Ecto neural progenitor cell (in vitro differentiated cells): Measurements from ENCODE around the gene GLTPD2.
"Not testable (repeated sequence)": the region's sequence is repeated elsewhere in the genome, so short reads cannot be mapped to it uniquely, and the experiment has no call there.

Experiments
- DNase-seq: peaks from one replicate; pipeline ENCODE4 v3.0.0-alpha.2; 2018; ENCODE audit warnings: low spot score

The GLTPD2 gene

DNA sequence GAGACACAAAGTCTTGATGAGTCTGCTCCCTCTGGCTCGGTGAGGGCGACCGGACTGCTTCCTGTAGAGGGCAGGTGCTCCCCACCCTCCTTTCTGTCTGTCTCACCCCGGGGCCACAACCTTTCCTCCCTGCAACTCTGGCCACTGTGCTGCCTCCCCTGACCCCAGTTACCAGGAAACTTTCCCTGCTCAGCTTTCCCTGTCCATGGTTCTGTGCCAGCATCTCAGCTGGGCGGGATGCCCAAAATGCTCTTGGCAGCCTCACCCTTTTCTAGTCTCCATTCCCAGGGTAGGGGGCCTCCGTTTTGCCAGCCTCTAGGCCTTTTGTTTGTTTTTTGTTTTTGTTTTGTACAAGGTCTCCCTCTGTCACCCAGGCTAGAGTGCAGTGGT lies 19.6 kb downstream of the GLTPD2 start:
- no peak for DNase-seq

DNA sequence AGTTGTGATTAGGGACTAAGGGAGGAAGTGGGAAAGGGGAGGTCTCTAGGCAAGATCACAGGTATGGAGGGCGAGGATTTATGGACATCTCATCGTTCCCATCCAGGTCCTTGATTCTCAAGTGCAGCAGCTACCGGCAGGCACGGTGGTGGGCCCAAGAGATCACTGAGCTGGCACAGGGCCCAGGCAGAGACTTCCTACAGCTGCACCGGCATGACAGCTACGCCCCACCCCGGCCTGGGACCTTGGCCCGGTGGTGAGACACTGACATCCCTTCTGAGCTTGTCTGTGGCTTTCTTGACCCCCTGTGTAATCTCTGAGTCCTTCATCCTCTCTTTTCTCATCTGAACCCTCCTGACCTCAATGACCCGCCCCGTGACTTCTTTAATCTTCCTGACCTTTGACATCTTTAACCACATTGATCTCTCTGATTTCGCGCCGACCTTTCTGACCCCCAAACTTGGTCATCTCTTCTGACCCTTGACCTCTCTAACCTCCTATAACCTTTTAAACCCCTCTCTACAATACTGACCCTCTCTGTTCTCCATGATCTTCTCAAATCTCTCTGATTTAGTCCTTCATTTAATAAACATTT lies 22.0 kb downstream of the GLTPD2 start:
- peak; percentile 76 for DNase-seq

DNA sequence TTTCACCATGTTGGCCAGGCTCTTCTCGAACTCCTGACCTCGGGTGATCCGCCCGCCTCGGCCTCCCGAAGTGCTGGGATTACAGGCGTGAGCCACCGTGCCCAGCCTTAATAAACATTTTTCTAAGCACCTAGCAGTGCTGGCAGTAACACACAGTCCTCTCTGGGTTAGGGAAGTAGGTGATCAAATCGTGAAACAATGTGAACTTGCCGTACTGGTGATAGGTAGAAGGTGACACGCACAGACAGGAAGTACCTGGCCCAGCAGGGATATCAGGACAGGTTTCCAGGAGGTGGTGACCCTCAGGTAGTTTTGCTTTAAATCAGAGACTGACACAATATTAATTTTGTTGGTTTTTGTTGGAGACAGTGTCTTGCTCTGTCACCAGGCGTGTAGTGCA lies 22.7 kb downstream of the GLTPD2 start:
- no peak for DNase-seq

DNA sequence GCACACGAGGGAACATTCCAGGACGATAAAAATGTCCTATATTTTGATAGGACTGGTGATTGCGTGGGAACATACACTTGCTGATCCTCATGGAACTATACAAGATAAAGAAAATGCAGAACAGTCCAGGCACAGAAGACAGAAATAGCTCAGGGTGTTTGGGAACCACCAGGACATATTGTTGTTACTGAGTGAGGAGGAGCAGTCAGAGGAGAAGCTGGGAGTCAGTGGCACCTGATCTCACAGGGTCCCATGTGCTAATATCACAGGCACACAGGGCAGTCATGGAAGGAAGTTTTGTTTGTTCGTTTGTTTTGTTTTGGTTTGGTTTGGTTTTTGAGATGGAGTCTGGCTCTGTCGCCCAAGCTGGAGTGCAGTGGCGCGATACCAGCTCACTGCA lies 23.9 kb downstream of the GLTPD2 start:
- DNase-seq: no peak

DNA sequence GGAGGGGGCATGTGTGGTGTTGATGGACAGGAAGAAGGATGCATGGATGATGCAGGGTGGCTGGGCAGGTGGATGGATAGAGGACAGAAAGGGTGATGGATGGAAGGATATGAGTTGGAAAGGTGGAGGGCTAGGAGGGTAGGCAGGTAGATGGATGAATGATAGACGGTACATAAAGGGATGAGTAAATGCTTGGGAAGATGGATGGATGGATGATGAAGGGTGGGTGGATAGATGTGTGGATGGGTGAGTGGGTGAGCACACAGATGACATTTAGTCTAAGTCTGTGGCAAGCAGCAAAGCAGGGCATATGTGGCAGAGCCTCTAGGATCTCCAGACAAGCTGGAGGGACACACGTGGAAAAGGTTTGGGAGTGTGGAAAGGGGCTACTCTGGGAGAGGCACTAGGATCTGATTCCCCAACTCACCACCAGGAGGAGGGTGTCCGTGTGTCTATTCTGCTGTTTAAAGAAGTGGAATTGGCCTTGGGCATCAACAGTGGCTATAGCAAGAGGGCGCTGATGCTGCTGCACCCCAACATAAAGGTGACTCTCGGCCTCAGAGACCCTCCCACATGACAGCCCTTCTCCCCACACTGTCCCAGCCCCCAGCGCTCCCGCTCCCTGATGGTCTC lies 26.4 kb downstream of the GLTPD2 start:
- no peak for DNase-seq

DNA sequence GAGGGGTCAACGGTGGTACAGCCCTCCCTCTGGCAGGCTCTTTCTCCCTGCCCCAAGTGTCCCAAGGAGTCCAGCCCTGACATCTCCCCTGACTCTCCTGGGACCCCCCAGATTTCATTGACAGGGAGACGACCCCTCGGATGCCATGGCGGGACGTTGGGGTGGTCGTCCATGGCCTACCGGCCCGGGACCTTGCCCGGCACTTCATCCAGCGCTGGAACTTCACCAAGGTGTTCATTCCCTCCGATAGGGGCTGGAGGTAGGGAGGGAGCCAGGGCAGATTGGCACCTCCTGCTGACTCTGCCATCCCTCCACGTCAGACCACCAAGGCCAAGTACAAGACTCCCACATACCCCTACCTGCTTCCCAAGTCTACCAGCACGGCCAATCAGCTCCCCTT lies 28.1 kb downstream of the GLTPD2 start:
- DNase-seq: no peak

DNA sequence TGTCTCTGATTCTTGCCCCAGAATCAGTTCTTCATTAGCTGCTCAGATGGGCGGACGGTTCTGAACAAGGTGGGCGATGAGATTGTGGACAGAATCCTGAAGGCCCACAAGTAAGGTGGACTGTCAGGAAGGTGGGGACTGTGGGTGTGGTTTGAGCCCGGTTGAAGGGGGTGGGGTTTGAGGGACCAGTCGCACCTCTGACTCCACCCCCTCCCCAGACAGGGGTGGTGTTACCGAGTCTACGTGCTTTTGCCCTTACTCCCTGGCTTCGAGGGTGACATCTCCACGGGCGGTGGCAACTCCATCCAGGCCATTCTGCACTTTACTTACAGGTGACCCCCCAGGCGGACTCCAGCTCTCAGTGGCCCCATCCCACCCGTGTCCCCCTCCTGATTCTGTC lies 29.5 kb downstream of the GLTPD2 start:
- no peak for DNase-seq

DNA sequence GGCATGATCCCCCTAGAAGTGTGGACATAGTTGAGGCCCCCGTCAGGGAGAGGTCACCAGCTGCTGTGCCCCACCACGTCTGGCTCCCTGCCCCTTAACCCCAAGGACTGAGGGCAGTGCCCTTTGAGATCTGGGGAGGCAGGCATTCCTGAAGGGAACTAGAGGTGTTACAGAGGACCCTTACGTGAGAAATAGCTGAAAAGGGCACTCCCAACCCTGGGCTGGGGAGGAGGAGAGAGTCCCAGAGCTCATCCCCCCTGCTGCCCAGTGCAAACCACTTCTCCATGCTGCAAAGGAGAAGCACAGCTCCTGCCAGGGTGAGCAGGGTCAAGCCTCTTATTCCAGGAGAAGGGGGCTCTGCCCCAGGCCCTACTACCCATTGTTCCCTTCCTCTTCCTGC lies 34.1 kb downstream of the GLTPD2 start:
- DNase-seq: no peak

DNA sequence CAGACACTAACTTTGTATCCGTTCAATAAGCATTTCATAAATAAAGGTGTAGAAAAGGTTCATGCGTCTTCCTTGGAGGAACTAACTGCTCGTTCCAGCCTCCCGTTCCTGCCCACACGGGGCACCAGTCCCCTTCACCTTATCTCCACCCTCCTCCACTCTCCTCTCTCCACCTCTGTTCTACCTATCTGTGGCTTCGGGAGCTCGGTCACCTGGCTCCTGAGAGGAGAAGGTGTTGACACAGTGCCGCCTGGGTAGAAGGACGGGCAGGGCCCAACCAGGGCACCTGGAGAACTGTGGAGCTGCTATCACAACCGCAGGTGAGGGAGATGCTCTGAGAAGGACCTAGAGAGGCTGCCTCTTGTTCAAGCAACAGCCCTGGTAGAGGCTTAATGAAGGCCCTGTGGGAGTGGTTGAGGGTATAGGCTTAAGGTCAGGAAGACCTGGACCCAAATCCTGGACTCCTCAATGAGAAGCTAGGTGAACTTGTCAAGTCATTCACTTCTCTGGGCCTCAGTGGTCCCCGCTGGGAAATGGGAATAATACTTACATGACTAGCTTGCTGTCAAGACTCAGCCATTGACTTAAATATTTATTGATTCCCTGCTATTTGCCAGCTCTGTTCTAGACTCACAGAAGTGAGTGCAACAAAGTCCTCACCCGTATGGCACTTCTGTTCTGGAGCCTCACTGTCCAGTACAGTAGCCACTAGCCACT lies 34.8 kb downstream of the GLTPD2 start:
- DNase-seq: no peak

DNA sequence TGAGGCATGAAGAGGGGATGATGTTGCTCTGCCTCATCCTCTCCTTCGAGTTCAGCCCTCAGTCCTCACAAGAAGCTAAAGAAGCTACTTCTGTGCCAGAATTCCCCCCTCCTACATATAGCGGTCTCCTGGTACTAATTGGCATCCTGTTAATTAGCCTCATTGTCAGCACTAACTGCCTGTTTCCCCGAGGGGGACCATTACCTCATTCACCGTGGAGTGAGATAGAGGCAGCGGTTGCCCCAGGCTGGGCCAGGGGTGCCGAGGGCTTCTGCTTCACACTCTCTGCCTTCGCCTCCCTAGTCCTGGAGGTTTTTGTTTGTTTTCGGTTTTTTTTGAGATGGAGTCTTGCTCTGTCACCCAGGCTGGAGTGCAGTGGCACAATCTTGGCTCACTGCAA lies 38.6 kb downstream of the GLTPD2 start:
- DNase-seq: no peak

DNA sequence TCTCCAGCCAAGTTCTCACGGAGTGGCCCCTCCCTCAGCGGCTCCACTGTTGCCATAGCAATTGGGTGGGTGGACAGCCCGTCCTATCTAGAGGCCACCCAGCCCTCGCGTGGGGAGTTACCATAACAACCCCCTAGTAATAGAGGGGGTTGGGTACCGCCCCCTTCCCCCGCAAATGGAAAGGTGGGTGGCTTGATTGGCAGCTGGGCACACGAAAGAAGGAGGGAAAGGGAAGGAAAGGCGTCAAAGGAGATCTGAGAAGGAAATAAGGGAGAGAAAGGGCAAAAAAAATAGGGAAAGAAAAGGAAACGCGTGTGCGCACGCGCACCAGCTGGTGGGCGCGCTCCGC lies 44.0 kb downstream of the GLTPD2 start:
- DNase-seq: not testable (repeated sequence)

DNA sequence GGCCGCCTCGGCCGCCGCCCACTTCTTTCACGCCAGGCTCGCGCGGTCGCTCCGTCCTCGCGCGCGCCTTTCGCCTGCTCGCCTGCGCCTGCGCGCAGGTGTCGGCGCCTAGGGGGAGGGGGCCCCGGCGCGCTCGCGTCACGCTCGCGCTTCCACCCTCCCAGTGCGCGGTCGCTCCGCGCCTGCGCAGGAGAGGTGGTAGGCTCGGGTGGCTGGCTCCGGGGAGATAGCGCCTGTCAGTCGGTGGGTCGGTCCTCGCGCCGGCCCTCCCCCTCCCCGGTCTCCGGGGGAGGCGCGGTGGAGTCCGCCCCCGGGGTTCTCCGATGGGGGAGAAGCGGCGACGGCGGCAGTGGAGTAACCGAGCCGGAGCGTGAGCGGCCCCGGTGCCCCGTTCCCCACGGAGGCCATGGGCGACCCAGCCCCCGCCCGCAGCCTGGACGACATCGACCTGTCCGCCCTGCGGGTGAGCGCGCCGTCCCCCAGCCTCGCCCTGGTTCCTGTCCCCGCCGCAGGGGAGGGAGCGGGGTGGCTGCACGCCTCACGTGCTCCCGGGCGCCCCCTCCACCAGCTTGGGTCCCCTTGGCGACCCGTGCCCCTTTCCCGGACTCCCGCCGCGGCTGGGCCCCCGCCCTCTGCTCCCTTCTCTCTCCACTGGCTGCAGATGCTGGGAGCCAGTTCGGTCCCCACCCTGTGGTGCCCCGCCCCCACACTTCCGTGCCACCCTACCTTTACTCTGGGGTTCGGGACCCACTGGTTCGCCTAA lies 44.6 kb downstream of the GLTPD2 start, which contains the start of gene MINK1:
Gene MINK1, plus strand, starts transcription at position 163 of the 763 bp plus-strand sequence. Its CDS starts 244 bp downstream, at position 407.
- DNase-seq: peak; percentile 94

DNA sequence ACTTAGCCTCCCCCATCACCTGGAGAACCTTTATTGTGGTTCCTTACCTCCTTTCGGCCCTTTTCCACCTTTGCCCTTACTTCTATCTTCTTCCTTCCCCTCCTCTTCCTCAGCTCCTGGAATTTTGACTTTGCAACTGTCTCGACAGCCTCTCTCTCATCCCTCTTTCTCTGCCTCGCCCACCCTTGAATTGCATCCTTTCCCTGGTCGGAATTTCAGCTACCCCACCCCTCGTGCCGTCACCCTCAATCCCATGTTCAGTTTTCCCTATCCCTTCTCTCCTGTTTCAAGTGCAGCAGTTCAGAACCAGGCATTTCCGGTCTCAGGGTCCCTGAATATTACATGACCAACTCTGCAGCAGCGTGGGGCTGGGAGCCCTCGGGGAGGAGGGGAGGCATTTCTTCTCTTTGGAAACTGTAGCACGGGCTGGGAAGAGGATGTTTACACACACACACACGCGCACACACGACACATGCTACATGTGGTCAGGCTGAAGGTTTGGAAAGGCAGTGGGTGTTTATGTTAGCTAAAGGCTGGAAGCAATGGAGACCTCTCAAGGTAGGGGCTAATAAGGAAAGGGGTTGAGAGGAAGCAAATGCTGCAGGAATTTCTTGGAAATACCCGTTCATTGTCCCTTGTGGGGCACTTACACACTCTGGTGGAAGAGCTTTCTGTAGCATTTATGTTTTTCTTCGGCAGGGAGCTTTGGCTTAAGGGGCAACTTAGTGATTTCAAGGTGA lies 45.3 kb downstream of the GLTPD2 start:
- no peak for DNase-seq

DNA sequence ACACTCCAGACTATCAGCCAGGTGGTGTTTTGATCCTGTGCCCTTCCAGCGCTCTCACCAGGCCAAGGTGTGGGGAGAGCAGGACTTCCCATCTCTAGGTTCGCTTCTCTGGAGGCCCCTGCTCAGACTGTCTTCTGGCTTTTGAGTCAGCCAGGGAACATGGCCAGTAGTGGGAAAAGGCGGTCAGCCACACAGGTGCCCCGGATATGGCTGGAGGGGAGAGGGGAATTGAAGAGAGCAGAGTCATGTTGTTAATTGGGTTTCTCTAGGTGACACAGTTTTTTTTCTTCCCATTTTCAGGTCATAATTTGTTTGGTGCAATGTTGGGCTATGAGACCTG lies 45.9 kb downstream of the GLTPD2 start:
- DNase-seq: no peak

DNA sequence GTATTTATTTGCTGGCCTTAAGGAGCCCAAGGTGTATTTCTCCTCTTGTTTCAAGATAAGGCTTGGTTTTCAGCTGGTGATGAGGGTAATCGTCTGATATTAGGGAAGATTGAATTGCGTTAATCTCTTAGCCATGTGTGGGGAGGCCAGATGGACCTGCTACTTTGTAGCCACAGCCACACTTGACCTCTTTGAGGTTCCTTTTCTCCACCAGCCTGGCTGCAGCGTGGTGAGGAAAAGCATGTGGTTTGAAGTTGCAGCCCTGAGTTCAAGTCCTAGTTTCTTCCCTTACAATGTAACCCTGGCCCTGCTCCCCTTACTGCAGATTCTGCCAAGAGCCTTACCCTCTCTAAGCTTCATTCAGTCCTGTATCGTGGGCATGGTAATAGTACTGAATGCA lies 47.5 kb downstream of the GLTPD2 start:
- no peak for DNase-seq

DNA sequence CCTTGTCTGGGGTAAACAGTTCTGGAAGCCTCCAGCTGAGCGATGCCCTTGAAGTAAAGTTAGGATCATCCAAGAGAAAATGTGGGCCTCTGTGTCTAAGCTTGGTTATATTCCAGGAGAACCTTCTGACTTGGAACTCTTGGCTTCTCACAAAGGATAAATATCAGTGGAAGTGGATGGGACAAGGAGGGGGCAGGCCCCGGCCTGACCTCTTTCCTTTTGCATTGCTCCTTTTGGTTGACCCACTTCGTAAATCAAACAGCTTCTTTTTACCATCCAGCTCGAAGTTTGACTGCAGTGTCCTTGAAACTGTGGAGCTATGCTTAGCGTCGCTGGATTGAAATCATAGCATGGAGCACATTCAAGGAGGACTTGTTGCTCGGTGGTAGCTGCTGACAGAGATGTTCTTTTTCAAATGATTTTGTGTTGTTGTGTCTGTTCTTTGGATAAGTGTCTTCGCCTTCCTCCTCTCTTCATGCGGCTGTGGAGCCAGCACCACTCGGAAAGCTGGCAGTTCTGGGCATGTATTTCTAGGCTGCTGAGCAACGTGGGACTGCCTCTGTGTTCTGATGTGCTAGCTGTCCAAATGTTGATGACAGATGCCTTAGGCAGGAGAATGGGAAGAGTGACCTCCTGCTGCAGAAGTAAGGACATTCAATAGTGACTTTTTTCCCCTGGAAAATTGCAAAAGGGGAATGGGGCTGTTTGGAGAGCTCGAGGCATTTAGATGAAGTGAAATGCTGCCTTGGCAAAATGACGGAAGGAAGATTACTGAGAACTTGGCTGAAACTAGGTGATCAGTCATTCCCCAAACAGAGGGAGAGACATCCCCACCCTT lies 48.9 kb downstream of the GLTPD2 start:
- DNase-seq: no peak

DNA sequence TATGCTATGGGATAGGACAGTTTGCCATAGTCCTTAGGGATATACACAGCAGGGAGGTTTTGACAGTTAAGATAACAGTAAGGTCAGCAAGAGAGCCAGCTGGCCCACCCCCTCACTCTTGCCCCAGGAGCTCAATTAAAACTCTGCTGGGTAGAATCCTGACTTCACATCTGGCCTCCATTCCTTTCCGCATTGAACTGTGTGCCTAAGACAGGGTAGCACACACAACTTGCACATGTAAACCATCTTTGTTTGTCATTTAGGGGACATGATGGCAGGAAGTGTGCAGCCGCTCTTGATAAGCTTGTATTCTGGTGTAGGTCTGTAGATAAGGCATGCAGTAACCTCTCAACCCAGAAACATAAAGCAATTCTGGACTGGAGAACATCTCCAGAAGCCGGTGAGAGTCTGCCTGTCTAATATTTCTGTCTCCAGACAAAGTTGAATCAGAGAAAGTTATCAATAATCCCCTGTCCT lies 49.6 kb downstream of the GLTPD2 start:
- DNase-seq: no peak

DNA sequence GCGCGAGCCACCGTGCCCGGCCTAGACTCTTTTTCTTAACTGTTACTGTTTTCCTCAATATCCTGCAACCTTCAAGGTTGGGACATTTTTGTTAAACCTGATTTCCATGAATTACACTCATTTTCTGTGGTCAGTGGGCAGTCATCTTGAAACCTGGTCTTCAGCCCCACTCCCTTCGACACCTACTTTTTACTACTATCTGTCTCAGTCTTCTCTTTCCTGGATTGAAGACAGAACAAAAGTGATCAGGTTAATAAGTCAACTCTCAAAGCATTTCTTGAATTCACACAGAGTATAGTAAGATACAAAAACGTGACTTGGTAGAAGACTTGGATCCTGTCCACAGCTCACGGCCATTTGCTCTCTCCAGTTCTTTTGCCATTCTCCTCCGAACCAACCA lies 50.5 kb downstream of the GLTPD2 start:
- DNase-seq: no peak
